ENCODE measurements around the gene TMEM127.
A peak's percentile ranks its signal among the peaks of the same experiment; 100 is the strongest.
"Not testable (repeated sequence)": the region's sequence is repeated elsewhere in the genome, so short reads cannot be mapped to it uniquely, and the experiment has no call there.

The TMEM127 gene

GRCh38 chr2:96240341-96241038 lies 25.3 kb downstream of the TMEM127 start:
- DNase-seq (ENCODE audit: low read depth): no peak

GRCh38 chr2:96239745-96240264 lies 26.0 kb downstream of the TMEM127 start:
- DNase-seq (ENCODE audit: low read depth): no peak

GRCh38 chr2:96239091-96239490 lies 26.7 kb downstream of the TMEM127 start:
- DNase-seq (ENCODE audit: low read depth): no peak

- DNase-seq (ENCODE audit: low read depth): no peak
Measured at GRCh38 chr2:96238266-96238665, 27.5 kb downstream of the TMEM127 start.

DNA sequence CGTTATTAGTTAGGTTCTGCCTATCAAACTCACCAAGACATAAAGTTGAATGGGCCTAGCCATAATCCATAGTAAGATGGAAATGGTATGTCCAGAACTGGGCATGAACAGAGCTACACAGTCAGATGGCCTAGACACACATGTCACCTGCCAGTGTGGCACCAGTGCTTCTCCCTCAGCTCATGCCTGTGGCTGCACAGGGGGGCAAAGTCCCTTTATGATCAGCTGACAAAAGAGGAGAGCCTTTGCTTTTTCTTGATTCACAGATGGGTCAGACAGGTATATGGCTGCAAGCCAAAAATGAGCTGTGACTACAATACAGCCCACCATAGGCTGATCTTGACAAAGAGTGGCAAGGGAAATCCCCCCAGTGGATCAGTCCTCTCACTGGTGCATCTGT lies 28.9 kb downstream of the TMEM127 start:
- DNase-seq (ENCODE audit: low read depth): no peak

DNA sequence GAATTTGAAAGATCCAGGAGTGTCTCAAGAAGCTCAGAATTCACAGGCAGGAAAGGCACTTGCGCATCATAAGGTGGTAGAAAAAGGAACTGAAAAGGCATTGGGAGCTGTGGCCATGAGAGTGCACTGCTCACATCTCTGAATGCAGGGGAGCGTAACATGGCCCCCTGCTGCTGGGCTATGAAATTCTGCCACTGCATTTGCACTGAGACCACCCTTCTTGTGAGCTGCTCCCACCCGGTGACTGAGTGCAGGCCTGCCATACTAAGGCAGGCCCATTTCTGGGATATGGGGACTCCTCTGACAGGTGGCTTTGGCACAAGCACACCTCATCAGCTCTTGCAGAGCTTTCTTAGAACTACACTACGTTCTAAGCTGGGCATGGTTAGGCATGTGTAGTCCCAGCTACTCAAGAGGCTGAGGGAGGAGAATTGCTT lies 31.9 kb downstream of the TMEM127 start:
- no peak for DNase-seq (ENCODE audit: low read depth)

DNA sequence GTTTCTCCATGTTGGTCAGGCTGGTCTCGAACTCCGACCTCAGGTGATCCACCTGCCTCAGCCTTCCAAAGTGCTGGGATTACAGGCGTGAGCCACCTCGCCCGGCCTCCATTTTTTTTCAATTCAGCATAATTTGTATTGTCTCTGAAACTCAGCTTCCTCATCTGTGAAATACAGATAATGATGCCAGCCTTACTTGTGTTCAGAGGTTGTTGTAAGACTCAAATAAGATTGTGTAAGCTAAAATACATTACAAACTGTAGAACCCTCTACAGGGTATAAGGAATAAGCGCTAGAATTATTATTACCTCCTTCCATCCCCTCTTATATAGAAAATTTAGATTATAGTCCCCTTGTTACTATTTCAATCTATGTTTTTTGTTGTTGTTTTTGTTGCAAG lies 32.4 kb downstream of the TMEM127 start:
- DNase-seq (ENCODE audit: low read depth): no peak

DNA sequence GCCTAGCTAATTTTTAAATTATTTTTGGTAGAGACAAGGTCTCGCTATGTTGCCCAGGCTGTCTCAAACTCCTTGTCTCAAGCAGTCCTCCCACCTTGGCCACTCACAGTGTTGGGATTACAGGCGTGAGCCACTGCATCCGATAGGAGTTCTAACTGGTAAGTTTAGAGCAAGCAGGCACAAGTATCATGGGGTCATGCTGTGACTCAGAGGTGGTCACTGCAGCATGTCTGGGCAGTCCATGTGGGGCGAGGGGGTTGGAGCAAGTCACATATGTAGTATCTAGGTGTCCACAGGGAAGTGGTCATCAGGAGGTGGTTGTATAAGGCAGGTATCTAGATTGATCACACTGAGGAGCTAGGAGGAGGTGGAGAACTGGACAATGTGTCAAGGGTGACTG lies 34.5 kb downstream of the TMEM127 start:
- no peak for DNase-seq (ENCODE audit: low read depth)

DNA sequence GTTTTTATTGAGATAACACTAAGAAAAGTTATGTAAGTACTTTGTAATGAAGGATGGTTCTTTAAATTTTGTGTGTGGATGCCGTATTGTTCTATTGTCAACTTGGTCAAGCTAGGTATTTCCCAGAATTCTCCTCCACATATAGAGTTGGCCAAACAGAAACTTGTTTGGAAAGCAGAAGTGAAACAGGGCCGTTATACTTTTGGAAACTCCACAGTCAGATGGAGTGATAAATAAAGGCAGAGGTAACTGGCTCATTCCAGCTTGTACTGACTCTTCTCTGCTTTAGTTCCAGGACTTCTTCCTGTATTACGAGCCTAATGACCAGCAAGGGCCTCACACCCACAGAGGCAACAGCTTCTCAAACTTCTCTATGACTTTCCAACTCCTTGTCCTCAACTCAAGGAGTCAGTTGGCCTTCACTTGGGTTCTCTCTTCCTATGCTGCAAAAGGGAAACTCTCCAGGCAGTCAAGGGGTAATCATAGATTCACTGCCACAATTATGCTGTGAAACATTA lies 40.7 kb downstream of the TMEM127 start:
- no peak for DNase-seq (ENCODE audit: low read depth)

DNA sequence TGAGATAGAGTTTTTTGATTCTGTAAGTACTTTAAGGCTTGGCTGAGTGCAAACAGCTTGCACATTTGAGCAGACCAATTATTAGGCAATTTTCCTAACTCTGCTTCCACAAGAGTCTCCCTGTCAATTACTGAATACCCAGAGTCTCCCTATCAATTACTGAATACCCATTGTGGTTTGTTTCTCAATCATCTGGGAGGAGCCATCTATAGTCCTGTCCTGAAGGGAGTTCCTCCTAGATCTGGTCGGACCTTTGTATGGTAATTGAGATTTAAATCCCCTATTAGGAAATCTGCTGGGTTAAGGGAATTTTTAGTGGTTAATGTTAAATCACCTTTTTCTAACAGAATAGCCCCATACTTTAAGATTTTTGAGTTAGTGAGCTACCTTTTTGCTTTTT lies 44.7 kb downstream of the TMEM127 start:
- not testable (repeated sequence) for DNase-seq (ENCODE audit: low read depth)

DNA sequence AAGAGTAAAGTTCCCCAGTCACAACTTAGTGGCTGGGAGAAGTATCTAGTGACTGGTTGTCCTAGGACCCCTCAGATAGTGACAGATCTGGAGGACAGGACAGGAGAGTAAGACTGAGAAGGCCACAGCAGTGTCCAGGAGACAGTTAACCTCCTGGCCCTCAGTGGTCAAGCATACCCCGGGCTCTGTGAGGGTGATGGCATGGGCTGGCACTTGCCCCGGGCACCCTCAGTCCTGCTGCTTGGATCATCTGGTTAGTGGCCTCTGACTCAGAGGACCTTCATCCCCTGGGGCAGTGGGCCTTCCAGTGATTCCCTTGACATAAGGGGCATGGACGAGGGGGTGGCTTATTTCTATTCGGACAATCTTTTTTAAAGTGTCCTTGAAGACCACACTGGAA lies 45.8 kb downstream of the TMEM127 start:
- not testable (repeated sequence) for DNase-seq (ENCODE audit: low read depth)

- no peak for DNase-seq (ENCODE audit: low read depth)
Measured at GRCh38 chr2:96218508-96219131, 47.2 kb downstream of the TMEM127 start.

DNA sequence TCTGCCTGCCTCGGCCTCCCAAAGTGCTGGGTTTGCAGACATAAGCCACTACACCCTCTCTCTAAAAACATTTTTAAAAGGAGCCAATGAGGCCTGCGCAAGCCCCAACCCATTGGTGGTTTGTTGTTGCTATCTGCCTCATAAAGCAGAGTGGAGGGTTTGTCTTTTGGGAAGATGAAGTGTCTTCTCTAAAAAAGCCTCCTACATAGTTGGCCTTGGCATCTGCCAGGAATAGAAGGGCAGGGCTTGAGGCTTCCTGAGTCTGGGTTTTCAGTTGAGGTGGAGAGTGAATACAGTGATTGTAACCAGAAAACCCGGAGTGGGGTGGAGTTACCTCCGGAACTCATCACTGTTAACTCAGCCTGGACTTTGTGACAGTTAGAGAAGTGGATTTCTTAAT lies 51.2 kb downstream of the TMEM127 start:
- DNase-seq (ENCODE audit: low read depth): no peak

DNA sequence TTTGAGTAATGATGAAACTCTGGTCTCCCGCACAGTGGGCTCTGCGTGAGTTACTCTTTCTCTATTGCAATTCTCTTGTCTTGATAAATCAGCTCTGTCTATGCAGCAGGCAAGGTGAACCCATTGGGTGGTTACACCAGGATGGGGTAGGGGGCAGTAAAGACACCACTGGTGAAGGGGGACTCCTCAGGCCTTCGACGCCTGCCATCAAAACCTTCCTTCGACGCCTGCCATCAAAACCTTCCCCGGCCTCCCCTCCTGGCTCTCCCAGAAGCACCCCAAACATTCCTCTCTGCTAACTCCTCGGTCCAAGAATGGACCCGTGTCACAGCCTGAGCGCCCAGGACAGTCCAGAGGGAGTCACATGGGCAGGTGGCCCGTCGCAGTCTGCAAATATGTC lies 52.4 kb downstream of the TMEM127 start:
- DNase-seq (ENCODE audit: low read depth): no peak

- no peak for DNase-seq (ENCODE audit: low read depth)
Measured at GRCh38 chr2:96212339-96212738, 53.5 kb downstream of the TMEM127 start.

DNA sequence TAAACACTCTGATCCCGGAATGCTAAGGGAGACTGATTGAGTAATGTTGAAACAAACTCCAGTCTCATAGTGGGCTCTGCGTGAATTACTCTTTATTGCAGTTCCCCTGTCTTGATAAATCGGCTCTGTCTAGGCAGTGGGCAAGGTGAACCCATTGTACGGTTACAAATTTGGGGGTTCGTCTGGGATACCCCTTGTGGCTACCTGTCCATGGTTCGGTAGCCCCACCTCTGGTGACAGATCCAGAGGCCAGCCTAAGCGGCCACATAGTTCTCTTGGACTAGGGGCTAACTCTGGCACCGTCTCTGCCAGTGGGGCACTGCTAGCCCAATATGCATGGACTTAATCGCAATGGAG lies 56.1 kb downstream of the TMEM127 start:
- no peak for DNase-seq (ENCODE audit: low read depth)

- DNase-seq (ENCODE audit: low read depth): no peak
Measured at GRCh38 chr2:96209011-96209728, 56.6 kb downstream of the TMEM127 start.

GRCh38 chr2:96208143-96209010 lies 57.4 kb downstream of the TMEM127 start, which contains the start of gene STARD7:
TSS of gene STARD7 (minus strand) at chr2:96208827. CDS start at chr2:96208434, 393 bp downstream.
- peak; percentile 99 for DNase-seq (ENCODE audit: low read depth)

- DNase-seq (ENCODE audit: low read depth): no peak
Measured at GRCh38 chr2:96207774-96208142, 58.0 kb downstream of the TMEM127 start.

DNA sequence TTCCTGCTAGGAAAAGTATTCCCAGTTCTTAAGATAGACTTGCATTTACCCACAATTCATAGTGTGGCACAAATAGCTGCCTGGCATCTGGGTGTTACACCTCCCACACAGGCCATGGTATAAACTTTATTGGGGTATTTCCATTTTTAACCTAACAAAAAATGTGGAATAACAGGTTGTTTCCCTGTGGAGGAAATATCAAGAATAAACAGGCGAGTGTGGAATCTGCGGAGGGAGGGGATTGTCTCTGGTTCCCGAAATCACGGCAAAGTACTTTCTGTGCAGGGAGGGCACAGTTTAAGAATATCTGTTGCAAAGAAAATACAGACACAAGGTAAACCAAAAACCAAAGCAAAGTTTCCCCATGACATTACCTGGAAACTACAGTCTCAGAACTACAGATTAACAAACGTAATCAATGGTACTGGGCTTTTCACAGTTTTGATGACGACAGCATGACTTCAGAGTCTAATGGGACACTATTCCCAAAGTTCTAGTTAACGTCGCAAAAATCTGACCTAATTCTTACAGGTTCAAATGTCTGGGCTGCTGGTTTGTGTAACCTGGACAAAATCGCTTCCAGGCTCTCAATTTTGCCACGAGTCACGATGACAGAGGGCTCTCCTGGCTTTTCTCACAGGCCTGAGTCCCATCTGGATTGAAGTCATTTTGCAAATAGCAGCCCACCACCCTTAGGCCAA lies 58.6 kb downstream of the TMEM127 start:
- no peak for DNase-seq (ENCODE audit: low read depth)

GRCh38 chr2:96205888-96206287 lies 59.9 kb downstream of the TMEM127 start:
- DNase-seq (ENCODE audit: low read depth): peak; percentile 81

All from fibroblast of gingiva (primary cell).